RPMI7951 (cell line): ENCODE measurements around the gene PIK3R3. TPM values are rescaled to one million over a fixed set of nuclear protein-coding genes. Genes with fewer than 3 reads are reported as not detected.
A peak's percentile ranks its signal among the peaks of the same experiment; 100 is the strongest.

ENCODE experiments used
- DNase-seq: peaks from one replicate; pipeline ENCODE4 v3.0.0-alpha.2; 2012; ENCODE audit warnings: low read depth
- total RNA-seq: library from RNA; depleted of rRNA; stranded (reverse); fragments of >200 nt; shearing (Covaris generic); gene quantifications from 2 replicates; pipeline ENCODE4 v1.2.3, GENCODE V29; 2014; rRNA removed

Gene PIK3R3
- 10.5 and 10.8 TPM in 2 replicates for total RNA-seq

- DNase-seq = peak; percentile 99
Measured at GRCh38 chr1:46132529-46133180, at the start of gene PIK3R3. Gene PIK3R3 (minus strand): TSS chr1:46132629. CDS start chr1:46131952, 677 bp downstream.

GRCh38 chr1:46181343-46182260 lies 49.2 kb upstream of the PIK3R3 start:
- DNase-seq = peak; percentile 86

- no peak for DNase-seq
Measured at GRCh38 chr1:46180082-46180616, 47.7 kb upstream of the PIK3R3 start.

GRCh38 chr1:46179138-46180081 lies 47.0 kb upstream of the PIK3R3 start:
- DNase-seq = peak; percentile 86

- DNase-seq = no peak
Measured at GRCh38 chr1:46176211-46176865, 43.9 kb upstream of the PIK3R3 start, which contains the start of gene P3R3URF. Gene P3R3URF (minus strand): TSS chr1:46176488. CDS start chr1:46176471, 17 bp downstream.

GRCh38 chr1:46175243-46175642 lies 42.8 kb upstream of the PIK3R3 start:
- no peak for DNase-seq

- peak; percentile 58 for DNase-seq
Measured at GRCh38 chr1:46174448-46175231, 42.2 kb upstream of the PIK3R3 start, which contains the start of gene TSPAN1. Gene TSPAN1 (plus strand): TSS chr1:46175087. CDS start chr1:46181108, 6,021 bp downstream.

GRCh38 chr1:46173361-46173856 lies 41.0 kb upstream of the PIK3R3 start:
- DNase-seq = no peak

- no peak for DNase-seq
Measured at GRCh38 chr1:46172321-46172720, 39.9 kb upstream of the PIK3R3 start.

GRCh38 chr1:46171871-46172270 lies 39.4 kb upstream of the PIK3R3 start:
- DNase-seq = no peak

GRCh38 chr1:46171351-46171750 lies 38.9 kb upstream of the PIK3R3 start:
- peak; percentile 47 for DNase-seq

- DNase-seq = no peak
Measured at GRCh38 chr1:46169811-46170454, 37.5 kb upstream of the PIK3R3 start.

GRCh38 chr1:46168477-46168876 lies 36.0 kb upstream of the PIK3R3 start:
- DNase-seq = no peak

- DNase-seq = no peak
Measured at GRCh38 chr1:46166521-46167462, 34.4 kb upstream of the PIK3R3 start.

GRCh38 chr1:46160212-46160611 lies 27.8 kb upstream of the PIK3R3 start:
- no peak for DNase-seq

- DNase-seq = no peak
Measured at GRCh38 chr1:46159516-46159915, 27.1 kb upstream of the PIK3R3 start.

- DNase-seq = no peak
Measured at GRCh38 chr1:46158312-46159281, 26.2 kb upstream of the PIK3R3 start.
